Left colon (tissue), 2 donors: Measurements from ENCODE around the gene EPHA1. TPM values are rescaled to one million over a fixed set of nuclear protein-coding genes. Genes with fewer than 3 reads are reported as not detected.
"Not testable (repeated sequence)": the region's sequence is repeated elsewhere in the genome, so short reads cannot be mapped to it uniquely, and the experiment has no call there.

Experiments
- ATAC-seq: fragments of 200-7000 bp; cut with Tn5 transposase; one replicate; pipeline ENCODE4 v1.9.1; 2020; ENCODE audit warnings: mild to moderate bottlenecking, moderate library complexity
- DNase-seq, 2 donors: peaks; one replicate each; pipeline ENCODE4 v3.0.0-alpha.2; 2020
- intact Hi-C, 2 donors: fragments of 100-400 bp; cut with DNase I in 1 of 2; cut with micrococcal nuclease in 1 of 2; formaldehyde crosslinking; loops; one replicate each; pipeline versions ENCODE4 v1.11.2 to v1.14.0; 2022; cut with DNase I, micrococcal nuclease
- total RNA-seq, 2 donors: library from RNA; stranded (reverse); fragmentation: NEBNext Ultra II Directional; extraction: Animal tissue kit (Norgen Biotek cat#: 25700); gene quantifications; one replicate each; pipeline ENCODE4 v1.2.1, GENCODE V29; 2021
- donor health status: DM: no; HTN: no; CAD: no.
- donor health status: DM: yes; HTN: yes; CAD: no.

The EPHA1 gene
- total RNA-seq, 2 donors from 2014 or later: 18.2 to 25.1 TPM

DNA sequence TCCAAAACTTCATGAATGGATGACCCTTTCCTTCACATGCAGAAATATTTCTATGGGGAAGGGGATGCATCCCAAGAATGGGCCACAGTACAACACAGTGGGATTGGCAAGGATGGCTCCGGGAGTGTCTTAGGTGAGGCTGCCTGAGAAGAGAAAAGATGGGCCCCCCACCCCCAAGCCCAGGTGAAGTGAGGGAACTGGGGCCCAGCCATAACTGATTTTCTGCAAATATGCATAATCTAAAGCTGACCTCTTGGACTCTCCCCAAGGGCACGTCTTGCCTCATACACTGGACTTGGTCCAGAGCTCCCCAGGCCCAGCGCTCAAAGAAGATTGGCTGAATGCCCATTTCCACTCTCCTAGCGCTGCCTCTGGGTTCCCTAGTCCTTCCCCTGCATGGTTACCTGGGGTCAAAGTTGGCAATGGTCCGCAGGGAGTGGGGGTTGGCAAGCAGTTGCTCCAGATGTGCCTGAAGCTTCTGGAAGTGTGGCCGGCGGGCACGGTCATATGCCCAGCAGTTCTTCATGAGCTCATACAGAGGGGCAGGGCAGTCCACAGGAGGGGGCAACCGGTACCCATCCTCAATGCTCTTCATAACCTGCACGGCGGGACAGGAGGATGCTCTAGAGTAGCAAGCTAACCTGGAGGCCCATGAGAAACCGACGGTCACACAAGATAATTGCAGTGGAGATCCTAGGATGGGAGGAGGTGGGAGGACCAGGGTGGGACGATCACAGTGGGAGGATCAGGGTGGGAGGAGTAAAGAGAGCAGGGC, 15.2 kb downstream of the EPHA1 start:
- intact Hi-C loops: no loop called here
- DNase-seq: no peak
- ATAC-seq: no peak

DNA sequence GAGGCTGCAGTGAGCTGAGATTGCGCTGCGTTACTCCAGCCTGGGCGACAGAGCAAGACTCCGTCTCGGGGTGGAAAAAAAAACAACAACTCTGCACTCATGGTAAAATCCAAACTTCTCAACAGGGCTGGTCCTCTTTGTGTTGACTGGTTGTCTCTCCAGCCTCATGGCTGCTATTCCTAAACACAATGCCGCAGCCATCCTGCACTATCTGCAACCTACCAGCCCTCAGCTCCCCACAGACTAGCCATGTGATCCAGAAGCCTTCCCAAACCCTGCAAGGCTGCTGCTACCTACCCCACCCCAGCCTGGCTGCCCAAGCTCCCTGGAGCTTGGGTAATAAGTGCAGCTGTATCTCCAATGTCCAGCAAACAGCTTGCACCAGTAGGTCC, 15.8 kb downstream of the EPHA1 start:
- DNase-seq (no peak), ATAC-seq (no peak)
- intact Hi-C loops: no loop called here

DNA sequence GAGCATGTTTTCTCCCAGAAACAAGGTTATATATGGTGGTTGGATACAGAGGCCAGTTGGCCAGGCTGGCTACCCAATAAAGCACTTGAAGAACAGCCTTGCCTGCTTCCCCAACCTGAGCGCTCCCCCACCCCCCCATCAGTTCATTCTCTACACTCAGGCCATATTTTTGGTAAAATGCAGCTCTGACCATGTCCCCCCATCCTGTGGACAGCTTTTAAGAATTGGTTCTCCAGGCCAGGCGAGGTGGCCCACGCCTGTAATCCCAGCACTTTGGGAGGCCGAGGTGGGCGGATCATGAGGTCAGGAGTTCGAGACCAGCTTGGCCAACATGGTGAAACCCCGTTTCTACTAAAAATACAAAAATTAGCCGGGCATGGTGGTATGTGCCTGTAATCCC, 16.2 kb downstream of the EPHA1 start:
- ATAC-seq, DNase-seq, intact Hi-C loops: not testable (repeated sequence)

DNA sequence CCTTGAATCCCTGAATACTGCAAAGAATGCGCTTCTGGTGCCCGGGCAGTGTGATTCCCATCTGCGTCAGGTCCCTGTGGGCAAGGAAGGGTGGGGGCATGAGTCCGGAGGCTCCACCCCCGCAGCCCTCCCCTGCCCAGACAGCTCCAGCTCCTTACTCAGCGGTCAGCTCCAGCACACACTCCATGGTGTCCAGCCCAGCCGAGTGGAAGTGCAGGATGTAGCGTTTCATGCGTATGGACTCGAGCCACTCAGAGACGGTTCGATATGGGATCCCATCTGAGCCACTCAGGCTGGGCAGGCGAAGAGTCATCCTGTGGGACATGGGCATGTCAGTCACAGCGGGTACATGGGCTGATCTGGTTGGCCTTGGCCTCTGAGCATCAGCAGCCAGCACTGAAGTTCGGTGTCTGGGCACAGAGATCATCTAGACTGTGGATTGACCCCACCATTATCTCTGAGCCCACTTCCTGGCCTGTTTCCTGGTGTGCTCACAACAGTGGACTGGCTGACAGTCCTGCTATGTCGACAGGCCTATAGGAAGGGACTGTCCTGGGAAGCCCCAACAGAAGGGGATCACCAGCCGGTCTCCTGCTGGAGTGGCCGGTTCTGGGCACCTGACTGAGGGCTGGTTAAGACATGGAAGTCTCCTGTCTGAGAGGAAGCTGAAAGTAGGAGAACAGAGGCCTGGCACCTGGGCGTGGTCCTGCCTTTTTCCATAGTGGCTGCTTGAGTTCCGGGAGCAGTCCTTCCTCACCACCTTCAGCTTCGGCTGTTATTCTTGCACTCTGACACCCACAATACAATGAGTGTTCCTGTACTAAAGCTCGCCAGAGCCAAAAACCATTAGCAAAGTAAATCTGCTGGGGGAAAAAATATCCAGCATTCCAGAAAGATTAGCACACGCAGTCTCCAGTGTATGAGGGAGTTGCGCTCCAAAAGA, 16.9 kb downstream of the EPHA1 start:
- intact Hi-C loops: no loop called here
- peak; percentile 68 for ATAC-seq
- peak; percentile 54 to 69 for DNase-seq

DNA sequence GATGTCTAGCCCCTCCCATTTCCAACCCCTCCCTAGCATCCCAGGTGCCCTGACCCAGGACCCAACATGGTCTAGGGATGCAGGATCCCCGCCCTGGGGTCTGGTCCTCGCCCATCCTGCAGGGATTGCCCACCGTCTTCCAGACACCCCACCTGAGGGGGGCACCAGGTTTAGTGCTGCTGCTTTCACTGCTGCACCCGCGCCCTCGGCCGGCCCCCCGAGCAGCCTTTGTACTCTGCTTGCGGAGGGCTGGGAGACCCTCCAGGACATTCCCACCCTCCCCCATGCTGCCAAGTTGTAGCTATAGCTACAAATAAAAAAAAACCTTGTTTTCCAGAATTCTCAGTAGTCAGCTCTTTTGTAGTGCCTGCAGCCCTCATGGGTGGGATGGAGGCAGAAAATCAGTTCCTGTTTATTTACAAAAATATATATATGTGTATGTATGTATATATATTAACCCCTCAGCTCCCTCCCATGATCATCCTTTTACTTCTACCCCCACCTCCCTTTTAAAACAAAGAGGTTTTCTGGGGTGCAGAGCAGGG, 17.8 kb downstream of the EPHA1 start:
- ATAC-seq: no peak
- no peak for DNase-seq
- intact Hi-C loops: no loop called here

DNA sequence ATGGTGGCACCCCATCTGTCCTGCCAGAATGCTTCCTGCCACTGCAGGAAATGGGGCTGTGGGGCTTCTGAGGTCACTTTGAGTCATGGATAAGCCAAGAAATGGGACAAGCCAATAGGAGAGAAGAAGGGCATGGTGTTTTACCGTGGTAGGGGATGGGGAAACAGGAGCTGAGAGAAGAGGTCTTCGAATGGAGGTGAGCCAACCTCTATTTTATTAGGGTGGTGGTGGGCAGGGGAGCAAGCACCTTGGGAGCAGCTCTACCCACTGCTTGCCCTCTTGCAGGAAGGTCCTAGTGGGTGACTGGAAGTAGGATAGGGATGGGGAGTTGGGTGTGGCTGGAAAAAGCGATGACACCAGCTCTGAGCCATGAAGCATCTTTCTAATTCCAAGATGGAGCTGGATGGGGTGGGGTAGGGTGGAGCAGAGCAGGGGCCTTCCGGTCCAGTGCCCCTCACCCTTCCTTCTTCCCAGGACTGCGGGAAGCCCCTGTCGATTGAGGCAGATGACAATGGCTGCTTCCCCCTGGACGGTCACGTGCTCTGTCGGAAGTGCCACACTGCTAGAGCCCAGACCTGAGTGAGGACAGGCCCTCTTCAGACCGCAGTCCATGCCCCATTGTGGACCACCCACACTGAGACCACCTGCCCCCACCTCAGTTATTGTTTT, 18.4 kb downstream of the EPHA1 start:
- DNase-seq: no peak
- no peak for ATAC-seq
- intact Hi-C loops: no loop called here

DNA sequence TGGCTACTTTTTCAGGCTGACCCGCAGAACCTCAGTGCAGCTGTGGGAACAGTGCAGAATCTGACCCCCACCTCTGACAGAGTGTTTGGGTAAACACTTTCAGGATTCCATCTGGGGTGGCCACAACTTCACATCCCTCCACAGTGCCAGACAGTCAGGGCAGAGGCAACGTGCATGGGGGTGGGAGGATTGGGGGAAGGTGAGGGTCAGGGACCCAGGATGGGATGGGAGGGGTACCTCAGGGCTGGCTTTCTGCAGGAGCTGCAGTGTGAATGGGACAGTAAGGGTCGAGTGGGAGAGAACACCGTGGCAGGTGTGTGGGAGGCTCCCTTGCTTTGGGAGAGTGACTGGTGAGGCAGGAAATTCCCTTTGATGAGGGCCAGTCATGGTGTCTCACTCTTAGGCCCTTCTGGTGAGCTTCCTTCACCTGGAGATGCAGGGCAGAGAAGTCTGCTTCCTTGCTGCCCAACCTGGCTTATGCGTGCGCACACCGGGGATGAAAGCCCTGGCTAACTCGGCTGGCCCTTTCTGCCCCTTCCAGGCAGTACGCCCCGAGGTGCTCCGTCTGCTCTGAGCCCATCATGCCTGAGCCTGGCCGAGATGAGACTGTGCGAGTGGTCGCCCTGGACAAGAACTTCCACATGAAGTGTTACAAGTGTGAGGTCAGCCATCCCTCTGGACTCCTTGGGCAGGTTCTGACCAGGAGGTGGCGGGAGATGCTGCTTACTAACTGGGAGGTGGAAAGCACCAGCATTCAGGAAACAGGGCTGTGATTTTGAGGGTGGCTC, 19.1 kb downstream of the EPHA1 start:
- intact Hi-C loops: no loop called here
- ATAC-seq (no peak), DNase-seq (no peak)

DNA sequence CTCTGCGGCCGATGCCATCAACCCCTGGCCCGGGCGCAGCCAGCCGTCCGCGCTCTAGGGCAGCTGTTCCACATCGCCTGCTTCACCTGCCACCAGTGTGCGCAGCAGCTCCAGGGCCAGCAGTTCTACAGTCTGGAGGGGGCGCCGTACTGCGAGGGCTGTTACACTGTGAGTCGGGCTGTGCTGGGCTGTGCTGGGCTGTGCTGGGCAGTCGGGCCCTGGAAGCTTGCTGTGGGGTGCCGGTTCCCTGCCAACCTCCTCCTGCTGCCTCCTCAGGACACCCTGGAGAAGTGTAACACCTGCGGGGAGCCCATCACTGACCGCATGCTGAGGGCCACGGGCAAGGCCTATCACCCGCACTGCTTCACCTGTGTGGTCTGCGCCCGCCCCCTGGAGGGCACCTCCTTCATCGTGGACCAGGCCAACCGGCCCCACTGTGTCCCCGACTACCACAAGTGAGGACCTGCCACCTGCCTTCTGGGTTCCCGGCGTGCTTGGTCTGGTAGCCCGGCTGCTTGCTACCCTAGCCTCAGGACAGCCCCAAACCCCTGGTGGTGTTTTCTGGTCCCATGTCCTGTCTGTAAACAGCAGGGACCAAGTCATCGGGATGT, 20.1 kb downstream of the EPHA1 start:
- no peak for ATAC-seq
- DNase-seq: no peak
- intact Hi-C loops: no loop called here

DNA sequence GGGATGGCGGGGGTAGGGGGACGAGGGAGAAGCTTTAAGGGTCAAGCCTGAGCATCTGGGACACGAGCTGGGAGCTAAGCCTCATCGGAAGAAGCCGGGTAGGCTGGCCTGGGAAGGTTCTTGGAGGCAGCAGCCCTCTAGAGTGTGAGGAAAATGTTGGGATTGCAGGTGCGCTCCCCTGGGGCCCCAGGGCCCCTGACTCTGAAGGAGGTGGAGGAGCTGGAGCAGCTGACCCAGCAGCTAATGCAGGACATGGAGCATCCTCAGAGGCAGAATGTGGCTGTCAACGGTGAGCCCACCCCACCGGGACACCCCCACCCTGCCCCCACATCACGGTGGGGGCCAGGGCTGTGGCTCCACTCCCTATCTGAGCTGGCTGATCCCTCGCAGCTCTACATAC, 20.6 kb downstream of the EPHA1 start:
- intact Hi-C loops: no loop called here
- ATAC-seq: no peak
- no peak for DNase-seq

DNA sequence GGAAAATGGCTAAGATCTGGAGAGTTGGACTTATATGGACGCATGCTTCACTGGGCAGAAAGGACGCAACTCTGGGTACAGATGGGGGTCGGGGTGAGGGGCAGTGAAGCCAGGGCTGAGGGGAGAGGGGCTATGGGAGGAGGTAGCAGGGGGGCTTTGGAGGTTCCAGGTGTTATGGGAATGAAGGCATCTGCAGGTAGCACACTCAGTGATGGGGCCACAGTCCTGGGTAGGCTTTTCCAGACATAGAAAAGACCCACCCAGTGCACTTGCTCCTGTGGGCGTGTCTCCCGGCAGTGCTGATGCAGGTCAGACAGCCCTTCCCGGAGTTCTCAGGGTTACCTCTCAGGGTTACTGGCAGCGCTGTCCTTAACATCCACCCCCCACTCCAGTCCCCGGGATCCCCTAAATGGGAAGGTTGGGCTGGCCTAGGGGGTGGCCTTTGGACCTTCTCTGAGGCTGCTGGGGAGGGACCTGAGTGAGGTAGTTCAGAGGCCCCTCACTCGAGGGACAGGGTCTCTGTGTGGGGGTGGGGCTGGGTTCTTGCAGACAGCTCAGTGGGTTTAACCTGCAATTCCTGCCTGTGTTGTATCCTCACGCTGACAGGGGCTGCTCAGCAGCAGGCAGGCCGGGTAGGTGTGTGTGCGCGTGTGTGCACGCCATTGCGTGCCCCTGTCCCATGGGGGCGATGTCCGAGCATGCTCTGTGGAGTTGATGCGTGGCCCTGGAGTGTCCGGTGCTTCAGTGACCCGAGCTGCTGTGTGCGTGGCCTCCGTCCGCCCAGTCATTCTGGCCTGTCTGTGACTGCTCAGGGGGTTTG, 21.3 kb downstream of the EPHA1 start:
- ATAC-seq (no peak), DNase-seq (no peak)
- intact Hi-C loops: no loop called here

DNA sequence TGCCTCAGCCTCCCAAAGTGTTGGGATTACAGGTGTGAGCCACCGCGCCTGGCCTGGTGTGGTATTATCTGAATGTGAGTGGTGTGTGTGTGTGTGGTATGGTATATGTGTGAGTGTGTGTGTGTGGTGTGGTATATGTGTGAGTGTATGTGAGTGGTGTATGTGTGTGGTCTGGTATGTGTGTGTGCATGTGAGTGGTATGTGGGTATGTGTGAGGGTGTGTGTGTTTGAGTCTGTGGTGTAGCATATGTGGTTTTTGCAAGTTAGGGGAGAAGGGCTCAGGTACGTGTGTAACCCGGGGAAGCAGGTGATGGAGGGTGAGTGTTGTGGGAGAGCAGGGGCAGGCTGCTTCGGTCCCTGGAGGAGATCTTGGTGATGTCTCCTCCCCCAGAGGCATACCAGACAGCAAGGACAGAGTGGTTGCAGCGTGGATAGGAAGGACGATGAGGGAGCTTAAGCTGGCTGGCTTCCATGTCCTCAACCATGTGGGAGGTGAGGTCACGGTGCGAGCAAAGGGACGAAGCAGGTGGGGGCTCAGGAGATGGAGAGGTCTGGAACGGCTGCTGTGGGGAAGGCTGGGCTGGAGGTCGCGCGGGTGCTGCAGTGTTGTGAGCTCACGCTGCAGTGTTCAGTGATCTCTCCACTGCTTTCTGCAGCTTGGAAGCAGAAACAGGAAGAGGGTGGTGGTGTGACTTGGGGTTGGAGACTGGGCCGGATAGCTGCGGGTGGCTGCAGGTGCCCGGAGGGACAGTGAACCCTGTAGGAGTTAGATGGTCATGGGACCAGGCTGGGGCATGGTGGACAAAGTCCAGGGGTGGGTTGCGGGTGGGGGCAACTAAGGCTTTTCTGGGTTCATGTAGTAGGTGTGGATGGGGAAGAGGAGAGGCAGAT, 22.5 kb downstream of the EPHA1 start:
- intact Hi-C loops: no loop called here
- DNase-seq: no peak
- ATAC-seq: no peak

DNA sequence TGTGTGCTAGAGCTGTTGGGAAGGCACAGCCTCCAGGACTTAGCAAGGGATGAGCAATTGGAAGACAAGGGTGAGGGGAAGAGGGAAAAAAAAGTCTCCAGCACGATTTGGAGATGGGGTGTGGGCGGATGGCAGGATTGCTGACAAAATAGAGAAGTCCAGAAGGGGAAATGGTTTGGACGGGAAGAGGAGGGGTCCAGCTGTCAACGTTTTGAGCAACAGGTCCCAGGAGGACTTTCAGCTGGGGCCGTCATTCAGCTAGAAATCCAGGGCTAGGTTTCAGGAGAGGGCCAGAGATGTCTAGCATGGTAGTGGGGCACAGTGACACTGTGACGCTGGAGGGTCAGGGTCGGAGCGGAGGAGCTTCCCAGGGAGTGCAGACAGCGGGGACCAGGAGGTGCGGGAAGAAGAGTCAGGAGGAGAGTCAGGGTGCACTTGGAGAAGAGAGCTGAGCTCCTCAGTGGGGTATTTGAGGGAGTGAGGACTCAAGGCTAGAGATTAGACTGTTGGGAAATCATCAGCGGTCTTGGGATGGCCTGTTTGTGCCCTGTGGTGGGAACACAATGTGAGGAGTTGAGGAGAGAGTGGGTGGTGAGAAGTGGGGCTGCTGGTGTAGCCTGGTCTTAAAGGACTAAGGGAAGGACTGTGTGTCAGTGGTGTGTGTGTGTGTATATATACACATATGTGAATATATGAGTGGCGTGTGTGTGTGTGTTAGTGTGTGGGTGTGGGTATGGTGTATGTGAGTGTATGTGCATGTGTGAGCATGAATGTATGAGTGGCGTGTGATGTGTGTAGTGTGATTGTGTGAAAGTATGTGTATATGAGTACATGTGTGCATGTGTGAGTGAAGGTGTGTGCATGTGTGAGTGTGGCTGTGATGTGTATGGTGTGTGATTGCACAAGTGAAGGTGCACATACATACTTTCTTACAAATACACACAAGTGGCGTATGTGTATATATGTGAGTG, 23.7 kb downstream of the EPHA1 start:
- intact Hi-C loops: no loop called here
- no peak for ATAC-seq
- DNase-seq: no peak

DNA sequence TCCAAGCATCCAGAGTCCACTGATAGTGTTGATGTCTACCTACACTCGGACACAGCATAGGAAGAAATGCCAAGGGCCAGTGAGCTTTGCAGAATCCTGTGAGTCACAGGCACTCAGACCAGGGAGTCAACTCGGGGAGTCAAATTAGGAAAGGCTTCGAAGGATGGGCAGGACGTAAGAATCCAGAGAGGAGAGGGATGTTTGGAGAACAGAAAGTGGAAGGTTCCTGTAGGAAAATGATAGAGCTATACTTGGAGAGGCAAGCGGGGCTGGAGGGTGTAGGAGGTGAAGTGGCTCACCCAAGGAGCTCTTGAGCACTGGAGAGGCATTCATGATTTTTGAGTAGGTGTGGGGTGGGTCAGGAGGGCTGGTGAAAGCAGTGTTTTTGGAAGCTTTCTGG, 24.5 kb downstream of the EPHA1 start:
- ATAC-seq (no peak), DNase-seq (no peak)
- intact Hi-C loops: no loop called here

DNA sequence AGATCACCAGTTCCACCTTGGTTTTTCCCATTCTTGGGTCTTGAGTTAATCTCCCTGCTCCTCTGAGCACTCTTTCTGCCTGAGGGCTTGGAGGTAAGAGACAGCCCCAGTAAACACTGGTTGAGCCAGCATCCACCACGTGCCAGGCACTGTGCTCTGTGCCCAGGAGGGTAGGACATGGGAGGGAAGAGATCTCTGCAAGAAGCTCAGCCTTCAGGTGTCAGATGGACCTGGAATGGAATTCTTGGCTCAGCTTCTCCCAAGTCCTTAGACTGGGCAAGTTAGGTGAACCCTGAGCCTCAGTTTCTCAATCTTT, 25.1 kb downstream of the EPHA1 start:
- ATAC-seq (no peak), DNase-seq (no peak)
- intact Hi-C loops: no loop called here

DNA sequence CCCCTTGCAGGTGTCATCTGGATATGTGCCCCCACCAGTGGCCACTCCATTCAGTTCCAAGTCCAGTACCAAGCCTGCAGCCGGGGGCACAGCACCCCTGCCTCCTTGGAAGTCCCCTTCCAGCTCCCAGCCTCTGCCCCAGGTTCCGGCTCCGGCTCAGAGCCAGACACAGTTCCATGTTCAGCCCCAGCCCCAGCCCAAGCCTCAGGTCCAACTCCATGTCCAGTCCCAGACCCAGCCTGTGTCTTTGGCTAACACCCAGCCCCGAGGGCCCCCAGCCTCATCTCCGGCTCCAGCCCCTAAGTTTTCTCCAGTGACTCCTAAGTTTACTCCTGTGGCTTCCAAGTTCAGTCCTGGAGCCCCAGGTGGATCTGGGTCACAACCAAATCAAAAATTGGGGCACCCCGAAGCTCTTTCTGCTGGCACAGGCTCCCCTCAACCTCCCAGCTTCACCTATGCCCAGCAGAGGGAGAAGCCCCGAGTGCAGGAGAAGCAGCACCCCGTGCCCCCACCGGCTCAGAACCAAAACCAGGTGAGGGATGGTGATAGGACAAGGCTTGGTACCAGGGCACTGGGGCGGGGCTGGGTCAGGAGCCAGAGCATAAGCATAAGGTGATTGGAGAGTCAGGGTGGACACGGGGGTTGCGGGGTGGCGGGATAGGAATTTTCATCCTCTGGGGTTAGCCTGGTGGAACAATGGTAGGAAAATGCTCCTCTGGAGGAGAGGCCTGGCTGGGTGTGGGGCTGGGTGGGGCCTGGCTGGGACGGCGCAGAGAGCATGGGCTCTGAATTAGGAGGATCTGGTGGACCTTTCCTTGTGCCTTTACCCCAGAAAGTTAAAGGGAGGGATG, 25.6 kb downstream of the EPHA1 start:
- intact Hi-C loops: no loop called here
- DNase-seq: no peak
- ATAC-seq: no peak
